ENCODE results near the gene GCNT3.
"Not testable (repeated sequence)": the region's sequence is repeated elsewhere in the genome, so short reads cannot be mapped to it uniquely, and the experiment has no call there.

GCNT3 gene

GRCh38 chr15:59618406-59618805 is 6.8 kb downstream of the GCNT3 start:
- no peak for DNase-seq (ENCODE audit: low spot score)

GRCh38 chr15:59622289-59622688 is 10.7 kb downstream of the GCNT3 start:
- no peak for DNase-seq (ENCODE audit: low spot score)

- DNase-seq (ENCODE audit: low spot score) = no peak
Observed at GRCh38 chr15:59632714-59633113, 21.1 kb downstream of the GCNT3 start.

- no peak for DNase-seq (ENCODE audit: low spot score)
Observed at GRCh38 chr15:59636184-59636583, 24.6 kb downstream of the GCNT3 start.

GRCh38 chr15:59637507-59637906 is 25.9 kb downstream of the GCNT3 start:
- DNase-seq (ENCODE audit: low spot score) = not testable (repeated sequence)

GRCh38 chr15:59642351-59642750 is 30.8 kb downstream of the GCNT3 start:
- no peak for DNase-seq (ENCODE audit: low spot score)

GRCh38 chr15:59644756-59645155 is 33.2 kb downstream of the GCNT3 start:
- DNase-seq (ENCODE audit: low spot score) = no peak

GRCh38 chr15:59645812-59646211 is 34.2 kb downstream of the GCNT3 start:
- DNase-seq (ENCODE audit: low spot score) = not testable (repeated sequence)

GRCh38 chr15:59646277-59646676 is 34.7 kb downstream of the GCNT3 start:
- no peak for DNase-seq (ENCODE audit: low spot score)

GRCh38 chr15:59647085-59647484 is 35.5 kb downstream of the GCNT3 start:
- DNase-seq (ENCODE audit: low spot score) = no peak

- DNase-seq (ENCODE audit: low spot score) = no peak
Observed at GRCh38 chr15:59649603-59650002, 38.0 kb downstream of the GCNT3 start.

GRCh38 chr15:59654046-59654445 is 42.5 kb downstream of the GCNT3 start:
- no peak for DNase-seq (ENCODE audit: low spot score)

- peak; percentile 91 for DNase-seq (ENCODE audit: low spot score)
Observed at GRCh38 chr15:59656897-59657634, 45.5 kb downstream of the GCNT3 start, which contains the start of gene GTF2A2. GTF2A2 (minus strand) TSS chr15:59657515; CDS start chr15:59652277, 5,238 bp downstream.

GRCh38 chr15:59657635-59658125 is 46.1 kb downstream of the GCNT3 start:
- DNase-seq (ENCODE audit: low spot score) = no peak

GRCh38 chr15:59659366-59659765 is 47.8 kb downstream of the GCNT3 start:
- no peak for DNase-seq (ENCODE audit: low spot score)

- no peak for DNase-seq (ENCODE audit: low spot score)
Observed at GRCh38 chr15:59662260-59662659, 50.7 kb downstream of the GCNT3 start.

- no peak for DNase-seq (ENCODE audit: low spot score)
Observed at GRCh38 chr15:59668556-59668955, 57.0 kb downstream of the GCNT3 start.

All from CD4-positive, alpha-beta T cell treated with Interleukin-6 at 100 ng/mL for 8 hours (primary cell).